HepG2 (cell line): ENCODE data around the gene ZNF277.

ENCODE experiments used
- BRD4 ChIP-seq: sonication (generic); formaldehyde crosslinking; IDR thresholded peaks from 2 replicates; pipeline ENCODE4 v1.4.0; 2020; ENCODE audit warnings: missing genetic modification reagents
- EP300 ChIP-seq, 3 experiments: sonication (generic) in 1 of 3; formaldehyde crosslinking in 1 of 3; IDR thresholded peaks; 2 replicates each; pipeline versions ENCODE4 v1.5.1 to v1.6.1; 2011 to 2020; ENCODE audit warnings: low read depth in 2 of 3, low read length in 2 of 3, borderline replicate concordance in 1 of 3, improper control_type of control experiment in 1 of 3, mild to moderate bottlenecking in 1 of 3, missing genetic modification reagents in 1 of 3, moderate library complexity in 1 of 3
- KDM5A ChIP-seq: fragments of 200-600 bp; sonication (generic); IDR thresholded peaks from 2 replicates; pipeline ENCODE4 v1.7.0; 2018; ENCODE audit warnings: antibody characterized with exemption, mild to moderate bottlenecking, low read length, borderline replicate concordance
- POLR2A ChIP-seq, 2 experiments: IDR thresholded peaks; 2 replicates each; pipeline ENCODE4 v1.6.1; 2011; ENCODE audit warnings: low read depth in 2 of 2, low read length in 2 of 2, mild to moderate bottlenecking in 1 of 2, moderate library complexity in 1 of 2; ENCODE audit not compliant: insufficient read depth in 1 of 2
- SMAD1 ChIP-seq: sonication (generic); formaldehyde crosslinking; IDR thresholded peaks from 2 replicates; pipeline ENCODE4 v1.4.0; 2020; ENCODE audit warnings: missing genetic modification reagents, low read depth, mild to moderate bottlenecking, borderline replicate concordance
- YY1 ChIP-seq: IDR thresholded peaks from 2 replicates; pipeline ENCODE4 v1.6.1; 2011; ENCODE audit warnings: low read length, low read depth, moderate library complexity, mild to moderate bottlenecking; ENCODE audit not compliant: insufficient read depth, insufficient replicate concordance
- ZNF556 ChIP-seq: sonication (generic); formaldehyde crosslinking; IDR thresholded peaks from 2 replicates; pipeline ENCODE4 v1.4.0; 2020; ENCODE audit warnings: mild to moderate bottlenecking, missing genetic modification reagents, borderline replicate concordance
- ZNF614 ChIP-seq: IDR thresholded peaks from 2 replicates; pipeline ENCODE4 v1.6.1; 2018; ENCODE audit warnings: missing biosample characterization, missing genetic modification reagents, inconsistent platforms, borderline replicate concordance
- ZNF670 ChIP-seq: sonication (generic); formaldehyde crosslinking; IDR thresholded peaks from 2 replicates; pipeline ENCODE4 v1.8.0; 2022; ENCODE audit warnings: mild to moderate bottlenecking, missing genetic modification reagents, borderline replicate concordance
- ZSCAN22 ChIP-seq: sonication (generic); formaldehyde crosslinking; IDR thresholded peaks from 2 replicates; pipeline ENCODE4 v1.4.0; 2020; ENCODE audit warnings: mild to moderate bottlenecking, missing genetic modification reagents
- TF ChIP-seq, protein P1 (sequence below): sonication (generic); formaldehyde crosslinking; IDR thresholded peaks from 2 replicates; pipeline ENCODE4 v1.5.0; 2020; ENCODE audit warnings: mild to moderate bottlenecking, missing genetic modification reagents, moderate library complexity
- TF ChIP-seq, protein P2 (sequence below): sonication (generic); formaldehyde crosslinking; conservative IDR thresholded peaks from 2 replicates; pipeline ENCODE4 v1.4.0; 2020; ENCODE audit warnings: missing genetic modification reagents
- TF ChIP-seq, protein P3 (sequence below): conservative IDR thresholded peaks from 2 replicates; pipeline ENCODE4 v1.6.1; 2018; ENCODE audit warnings: missing genetic modification reagents
- TF ChIP-seq, protein P4 (sequence below): sonication (generic); formaldehyde crosslinking; IDR thresholded peaks from 2 replicates; pipeline ENCODE4 v1.9.0; 2021; ENCODE audit warnings: missing genetic modification reagents, borderline replicate concordance

DNA sequence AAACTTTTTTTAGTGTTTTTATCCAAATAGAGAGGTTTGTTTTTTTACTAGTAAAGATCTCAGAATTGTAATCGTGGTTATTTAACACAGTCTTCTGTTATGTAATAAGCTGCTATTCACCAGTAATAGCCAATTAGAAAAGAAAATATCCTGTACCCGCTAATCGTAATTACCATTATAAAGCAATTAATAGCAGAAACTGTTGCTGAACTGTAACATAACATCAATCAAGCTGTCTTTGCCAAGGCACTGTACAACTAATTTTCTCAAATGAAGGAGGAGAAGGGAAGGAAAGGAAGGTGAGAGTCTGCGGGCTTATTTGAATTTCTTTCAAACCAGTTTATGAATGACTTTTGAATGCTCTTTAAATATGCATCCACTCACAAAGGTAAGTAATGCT lies 9.3 kb downstream of the ZNF277 start:
- TF ChIP-seq, protein P1, sequence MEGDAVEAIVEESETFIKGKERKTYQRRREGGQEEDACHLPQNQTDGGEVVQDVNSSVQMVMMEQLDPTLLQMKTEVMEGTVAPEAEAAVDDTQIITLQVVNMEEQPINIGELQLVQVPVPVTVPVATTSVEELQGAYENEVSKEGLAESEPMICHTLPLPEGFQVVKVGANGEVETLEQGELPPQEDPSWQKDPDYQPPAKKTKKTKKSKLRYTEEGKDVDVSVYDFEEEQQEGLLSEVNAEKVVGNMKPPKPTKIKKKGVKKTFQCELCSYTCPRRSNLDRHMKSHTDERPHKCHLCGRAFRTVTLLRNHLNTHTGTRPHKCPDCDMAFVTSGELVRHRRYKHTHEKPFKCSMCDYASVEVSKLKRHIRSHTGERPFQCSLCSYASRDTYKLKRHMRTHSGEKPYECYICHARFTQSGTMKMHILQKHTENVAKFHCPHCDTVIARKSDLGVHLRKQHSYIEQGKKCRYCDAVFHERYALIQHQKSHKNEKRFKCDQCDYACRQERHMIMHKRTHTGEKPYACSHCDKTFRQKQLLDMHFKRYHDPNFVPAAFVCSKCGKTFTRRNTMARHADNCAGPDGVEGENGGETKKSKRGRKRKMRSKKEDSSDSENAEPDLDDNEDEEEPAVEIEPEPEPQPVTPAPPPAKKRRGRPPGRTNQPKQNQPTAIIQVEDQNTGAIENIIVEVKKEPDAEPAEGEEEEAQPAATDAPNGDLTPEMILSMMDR (CRISPR knock-in tag): no peak
- no peak for TF ChIP-seq YY1
- no peak for TF ChIP-seq POLR2A (IDR thresholded peaks at IDR 0.05; ENCODE audit: insufficient read depth in 1 of 2, low read depth in 2 of 2, low read length in 2 of 2)
- no peak for TF ChIP-seq ZNF614 (CRISPR knock-in tag)
- TF ChIP-seq, protein P2, sequence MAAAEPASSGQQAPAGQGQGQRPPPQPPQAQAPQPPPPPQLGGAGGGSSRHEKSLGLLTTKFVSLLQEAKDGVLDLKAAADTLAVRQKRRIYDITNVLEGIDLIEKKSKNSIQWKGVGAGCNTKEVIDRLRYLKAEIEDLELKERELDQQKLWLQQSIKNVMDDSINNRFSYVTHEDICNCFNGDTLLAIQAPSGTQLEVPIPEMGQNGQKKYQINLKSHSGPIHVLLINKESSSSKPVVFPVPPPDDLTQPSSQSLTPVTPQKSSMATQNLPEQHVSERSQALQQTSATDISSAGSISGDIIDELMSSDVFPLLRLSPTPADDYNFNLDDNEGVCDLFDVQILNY (CRISPR knock-in tag): no peak
- TF ChIP-seq SMAD1 (CRISPR knock-in tag): no peak
- TF ChIP-seq ZNF670 (CRISPR knock-in tag): no peak
- TF ChIP-seq, protein P3, sequence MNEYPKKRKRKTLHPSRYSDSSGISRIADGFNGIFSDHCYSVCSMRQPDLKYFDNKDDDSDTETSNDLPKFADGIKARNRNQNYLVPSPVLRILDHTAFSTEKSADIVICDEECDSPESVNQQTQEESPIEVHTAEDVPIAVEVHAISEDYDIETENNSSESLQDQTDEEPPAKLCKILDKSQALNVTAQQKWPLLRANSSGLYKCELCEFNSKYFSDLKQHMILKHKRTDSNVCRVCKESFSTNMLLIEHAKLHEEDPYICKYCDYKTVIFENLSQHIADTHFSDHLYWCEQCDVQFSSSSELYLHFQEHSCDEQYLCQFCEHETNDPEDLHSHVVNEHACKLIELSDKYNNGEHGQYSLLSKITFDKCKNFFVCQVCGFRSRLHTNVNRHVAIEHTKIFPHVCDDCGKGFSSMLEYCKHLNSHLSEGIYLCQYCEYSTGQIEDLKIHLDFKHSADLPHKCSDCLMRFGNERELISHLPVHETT: no peak
- TF ChIP-seq, protein P4, sequence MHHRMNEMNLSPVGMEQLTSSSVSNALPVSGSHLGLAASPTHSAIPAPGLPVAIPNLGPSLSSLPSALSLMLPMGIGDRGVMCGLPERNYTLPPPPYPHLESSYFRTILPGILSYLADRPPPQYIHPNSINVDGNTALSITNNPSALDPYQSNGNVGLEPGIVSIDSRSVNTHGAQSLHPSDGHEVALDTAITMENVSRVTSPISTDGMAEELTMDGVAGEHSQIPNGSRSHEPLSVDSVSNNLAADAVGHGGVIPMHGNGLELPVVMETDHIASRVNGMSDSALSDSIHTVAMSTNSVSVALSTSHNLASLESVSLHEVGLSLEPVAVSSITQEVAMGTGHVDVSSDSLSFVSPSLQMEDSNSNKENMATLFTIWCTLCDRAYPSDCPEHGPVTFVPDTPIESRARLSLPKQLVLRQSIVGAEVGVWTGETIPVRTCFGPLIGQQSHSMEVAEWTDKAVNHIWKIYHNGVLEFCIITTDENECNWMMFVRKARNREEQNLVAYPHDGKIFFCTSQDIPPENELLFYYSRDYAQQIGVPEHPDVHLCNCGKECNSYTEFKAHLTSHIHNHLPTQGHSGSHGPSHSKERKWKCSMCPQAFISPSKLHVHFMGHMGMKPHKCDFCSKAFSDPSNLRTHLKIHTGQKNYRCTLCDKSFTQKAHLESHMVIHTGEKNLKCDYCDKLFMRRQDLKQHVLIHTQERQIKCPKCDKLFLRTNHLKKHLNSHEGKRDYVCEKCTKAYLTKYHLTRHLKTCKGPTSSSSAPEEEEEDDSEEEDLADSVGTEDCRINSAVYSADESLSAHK (CRISPR knock-in tag): no peak
- TF ChIP-seq ZSCAN22 (CRISPR knock-in tag): no peak
- TF ChIP-seq ZNF556 (CRISPR knock-in tag): no peak
- no peak for TF ChIP-seq EP300 (IDR thresholded peaks at IDR 0.05; ENCODE audit: low read depth in 2 of 2, low read length in 2 of 2)
- no peak for TF ChIP-seq EP300 (CRISPR knock-in tag; IDR thresholded peaks at IDR 0.05; ENCODE audit: borderline replicate concordance)
- no peak for TF ChIP-seq BRD4 (CRISPR knock-in tag)
- TF ChIP-seq KDM5A: no peak
